Muscle layer of duodenum (tissue), 2 donors: ENCODE measurements around the gene ASPA.

Experiments
- H3K27ac ChIP-seq: one replicate; pipeline ENCODE4 v1.7.0; 2013; ENCODE audit warnings: mild to moderate bottlenecking, low read length
- H3K27me3 ChIP-seq: one replicate; pipeline ENCODE4 v1.7.0; 2013; ENCODE audit warnings: low read depth, mild to moderate bottlenecking, control low read depth, low read length
- H3K36me3 ChIP-seq, 2 donors: one replicate each; pipeline ENCODE4 v1.7.0; 2013; ENCODE audit warnings: low read length in 2 of 2, control low read depth in 1 of 2, mild to moderate bottlenecking in 1 of 2; ENCODE audit not compliant: insufficient read depth in 2 of 2, control insufficient read depth in 1 of 2
- H3K4me1 ChIP-seq, 2 donors: one replicate each; pipeline ENCODE4 v1.7.0; 2013; ENCODE audit warnings: low read length in 2 of 2, mild to moderate bottlenecking in 2 of 2, control low read depth in 1 of 2, moderate library complexity in 1 of 2; ENCODE audit not compliant: insufficient read depth in 2 of 2, control insufficient read depth in 1 of 2
- H3K4me3 ChIP-seq, 2 donors: one replicate each; pipeline ENCODE4 v1.7.0; 2013; ENCODE audit warnings: low read length in 2 of 2, low read depth in 1 of 2, mild to moderate bottlenecking in 1 of 2
- H3K9me3 ChIP-seq, 2 donors: one replicate each; pipeline ENCODE4 v1.7.0; 2013; ENCODE audit warnings: low read length in 2 of 2, control low read depth in 1 of 2, mild to moderate bottlenecking in 1 of 2; ENCODE audit not compliant: control insufficient read depth in 1 of 2
- donor health status: healthy.

ASPA gene

DNA sequence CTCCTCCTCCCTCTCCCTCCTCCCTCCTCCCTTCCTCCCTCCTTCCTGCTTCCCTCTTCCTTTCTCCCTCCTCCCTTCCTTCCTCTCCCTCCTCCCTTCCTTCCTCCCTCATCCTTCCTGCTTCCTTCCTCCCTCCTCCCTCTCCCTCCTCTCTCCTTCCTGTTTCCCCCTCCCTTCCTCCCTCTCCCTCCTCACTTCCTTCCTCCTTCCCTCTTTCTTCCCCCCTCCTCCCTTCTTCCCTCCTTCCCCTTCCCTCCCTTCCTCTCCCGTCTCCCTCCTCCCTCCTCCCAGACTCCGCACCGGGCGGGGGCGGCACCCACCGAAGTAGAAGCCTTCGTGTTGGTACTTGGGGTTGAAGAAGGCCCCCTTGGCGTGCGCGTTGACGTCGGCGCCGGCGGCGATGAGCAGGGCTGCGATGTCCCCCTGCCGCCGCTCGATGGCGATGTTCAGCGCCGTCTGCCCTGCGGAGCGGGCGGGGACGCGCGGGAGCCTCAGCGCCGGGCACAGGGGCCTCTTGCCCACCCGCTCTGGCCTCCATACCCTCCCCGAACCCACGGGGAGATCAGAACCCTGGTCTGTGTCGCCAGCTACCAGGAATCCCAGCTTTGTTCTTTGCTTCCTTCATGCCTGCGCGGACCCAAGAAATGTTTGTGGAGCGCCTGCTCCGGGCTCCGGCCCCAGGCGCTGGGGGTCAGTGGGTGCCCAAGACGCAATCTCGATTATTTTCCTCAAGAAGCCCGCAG is 59.6 kb downstream of the ASPA start:
- Histone ChIP-seq H3K4me3 (peak overlapping the region; percentile 52 to 60), H3K9me3 (no peaks in the 10 kb centered on the region), H3K36me3 (no peaks in the 10 kb centered on the region), H3K27me3 (no peaks in the 10 kb centered on the region), H3K4me1 (peaks cover 0 to 13% of the 10 kb centered on the region in 2 donors), H3K27ac (no peak overlapping the region)

DNA sequence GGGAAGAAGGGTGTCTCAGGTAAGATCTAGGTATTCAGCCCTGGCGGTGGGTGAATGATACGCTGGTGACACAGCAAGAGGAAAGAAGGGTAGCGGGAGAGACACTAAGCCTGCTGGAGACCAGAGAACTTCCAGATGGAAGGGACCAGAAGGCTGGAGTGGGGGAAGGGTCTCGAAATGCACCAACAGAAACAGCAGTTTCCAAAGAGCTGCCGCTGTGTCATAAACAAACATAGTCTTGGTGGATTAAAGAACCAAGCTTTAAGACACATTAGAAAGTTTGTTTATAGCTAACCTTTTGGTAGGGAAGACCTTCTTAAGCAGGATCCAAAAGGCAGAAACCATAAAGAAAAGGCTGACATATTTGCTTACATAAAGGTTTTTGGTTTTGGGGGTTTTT is 60.9 kb downstream of the ASPA start:
- H3K27ac ChIP-seq: no peak overlapping the region
- no peaks in the 10 kb centered on the region for H3K36me3 ChIP-seq
- H3K9me3 ChIP-seq: no peaks in the 10 kb centered on the region
- no peak overlapping the region for H3K4me3 ChIP-seq
- no peaks in the 10 kb centered on the region for H3K27me3 ChIP-seq
- H3K4me1 ChIP-seq: peaks cover 0 to 11% of the 10 kb centered on the region in 2 donors

DNA sequence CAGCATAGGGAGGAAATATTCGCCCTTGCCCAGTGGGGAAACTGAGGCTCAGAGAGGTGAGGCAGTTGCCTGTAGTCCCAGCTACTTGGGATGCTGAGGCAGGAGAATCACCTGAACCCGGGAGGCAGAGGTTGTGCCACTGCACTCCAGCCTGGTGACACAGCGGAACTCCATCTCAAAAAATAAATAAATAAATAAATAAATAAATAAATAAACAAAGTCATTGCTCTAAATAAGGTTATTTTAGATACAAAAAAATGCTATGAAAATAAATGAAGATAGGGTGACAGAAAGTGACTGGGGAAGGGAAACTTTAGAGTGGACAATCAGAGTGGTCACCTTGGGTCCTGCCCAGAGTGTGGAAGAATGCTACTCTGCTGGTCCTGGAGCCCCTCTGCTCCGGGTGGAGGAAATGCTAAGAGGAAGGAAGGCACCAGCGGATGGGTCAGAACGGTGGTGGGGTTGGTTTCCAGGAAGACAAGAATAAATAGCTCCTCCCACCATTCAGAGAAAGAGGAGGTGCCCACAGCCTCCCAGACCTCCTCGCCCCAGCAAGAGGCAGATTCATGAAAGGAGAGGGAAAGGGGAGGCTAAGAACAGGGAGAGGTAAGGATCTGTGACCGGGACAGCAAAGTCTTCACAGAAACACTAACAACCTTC is 64.2 kb downstream of the ASPA start:
- H3K4me3 ChIP-seq: no peak overlapping the region

DNA sequence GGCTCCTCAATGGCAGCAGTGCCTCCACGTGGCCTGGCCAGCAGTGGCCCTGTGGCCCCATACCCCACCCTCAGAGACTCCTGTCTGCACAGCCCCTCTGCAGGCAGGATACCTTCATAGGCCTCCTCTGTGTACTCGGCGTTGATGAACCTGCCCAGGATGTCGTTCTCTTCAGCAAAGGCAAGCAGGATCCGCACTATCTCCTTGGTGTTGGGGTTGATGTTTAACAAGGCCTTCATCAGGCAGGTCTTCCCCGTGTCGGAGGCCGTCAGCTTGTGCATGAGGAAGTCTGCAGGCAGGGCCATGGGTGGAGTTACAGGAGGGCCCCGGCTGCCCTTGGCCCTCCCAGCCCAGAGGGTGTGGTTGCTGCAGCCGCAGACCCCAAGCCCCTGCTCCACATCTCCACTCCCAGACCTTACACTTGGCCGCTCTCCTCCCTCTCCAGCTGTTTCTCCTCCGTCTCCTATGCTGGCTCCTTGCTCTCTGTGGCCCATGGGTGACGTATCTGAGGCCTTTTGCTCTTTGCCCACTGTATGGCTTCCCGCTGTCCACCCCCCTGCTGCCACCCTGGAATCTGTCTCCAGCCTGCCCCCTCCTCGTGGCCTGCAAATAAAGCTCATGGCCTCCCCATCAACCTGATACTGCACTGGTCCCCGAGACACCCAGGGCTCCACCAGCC is 66.8 kb downstream of the ASPA start:
- no peaks in the 10 kb centered on the region for H3K4me1 ChIP-seq
- H3K27ac ChIP-seq: no peak overlapping the region
- H3K36me3 ChIP-seq: no peaks in the 10 kb centered on the region
- no peaks in the 10 kb centered on the region for H3K9me3 ChIP-seq
- no peaks in the 10 kb centered on the region for H3K27me3 ChIP-seq
- H3K4me3 ChIP-seq: no peak overlapping the region

More for the DNA sequence above, 64.2 kb downstream of the ASPA start:
- Histone ChIP-seq H3K36me3 (no peaks in the 10 kb centered on the region), H3K27ac (no peak overlapping the region), H3K4me1 (peaks cover 0 to 8% of the 10 kb centered on the region in 2 donors), H3K27me3 (no peaks in the 10 kb centered on the region), H3K9me3 (no peaks in the 10 kb centered on the region)

DNA sequence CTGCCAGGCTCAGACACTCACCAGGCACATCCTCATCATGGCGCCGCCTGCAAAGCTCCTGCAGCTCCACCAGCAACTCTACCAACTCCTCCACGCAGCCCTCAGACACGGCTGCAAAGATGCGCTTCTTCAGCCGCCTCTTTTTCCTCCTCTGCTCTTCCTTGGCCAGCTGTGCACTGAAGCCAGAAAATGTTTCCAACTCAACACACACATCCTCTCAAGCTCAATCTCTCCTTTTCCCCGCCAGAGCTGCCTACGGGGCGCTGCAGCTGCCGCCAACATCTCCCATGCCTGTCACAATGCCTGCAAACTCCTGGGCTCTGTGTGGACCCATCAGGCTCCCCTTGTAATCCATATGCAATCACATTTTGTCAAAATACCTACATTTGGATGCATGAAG is 67.7 kb downstream of the ASPA start:
- no peaks in the 10 kb centered on the region for H3K27me3 ChIP-seq
- no peak overlapping the region for H3K4me3 ChIP-seq
- no peaks in the 10 kb centered on the region for H3K9me3 ChIP-seq
- no peak overlapping the region for H3K27ac ChIP-seq
- no peaks in the 10 kb centered on the region for H3K4me1 ChIP-seq
- H3K36me3 ChIP-seq: no peaks in the 10 kb centered on the region

DNA sequence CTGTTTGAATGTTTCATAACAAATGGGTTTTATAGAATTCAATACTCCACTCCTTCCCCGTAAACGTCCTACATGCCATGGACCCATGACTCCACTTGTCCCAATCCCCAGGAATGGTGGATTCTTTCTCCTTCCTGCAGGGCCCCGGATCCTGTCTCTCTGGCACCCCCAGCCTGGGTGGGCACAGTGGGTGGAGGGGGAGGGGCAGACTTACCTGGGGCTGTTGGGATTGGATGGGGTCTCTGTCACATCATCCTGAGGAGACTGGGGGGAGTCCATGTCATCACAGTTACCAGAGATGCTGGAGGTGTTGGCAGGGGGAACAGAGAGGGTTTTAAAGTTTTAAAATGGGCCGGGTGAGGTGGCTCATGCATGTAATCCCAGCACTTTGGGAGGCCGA is 68.6 kb downstream of the ASPA start:
- Histone ChIP-seq H3K27ac (no peak overlapping the region), H3K4me3 (no peak overlapping the region), H3K4me1 (no peaks in the 10 kb centered on the region)

DNA sequence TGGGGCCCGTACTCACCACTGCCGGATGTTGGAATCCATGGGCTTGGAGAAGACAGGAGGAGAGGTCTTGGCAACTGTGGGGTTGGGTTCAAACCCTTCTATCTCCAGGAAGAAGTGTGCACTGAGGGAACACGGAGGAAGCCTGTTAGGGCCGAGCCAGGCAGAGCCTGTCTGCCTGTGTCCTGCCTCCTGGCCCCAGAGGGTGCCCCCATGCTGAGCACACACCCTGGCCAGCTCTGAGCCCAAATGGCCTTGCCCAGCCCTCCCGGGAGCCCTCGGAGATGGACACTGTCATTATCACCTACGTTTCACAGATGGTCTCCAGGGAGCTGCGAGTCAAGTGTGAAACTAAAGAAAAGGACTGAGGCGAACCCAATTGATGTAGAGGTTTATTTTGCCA is 69.4 kb downstream of the ASPA start:
- no peak overlapping the region for H3K4me3 ChIP-seq

More for the DNA sequence above, 68.6 kb downstream of the ASPA start:
- Histone ChIP-seq H3K36me3 (no peaks in the 10 kb centered on the region), H3K27me3 (no peaks in the 10 kb centered on the region), H3K9me3 (no peaks in the 10 kb centered on the region)

DNA sequence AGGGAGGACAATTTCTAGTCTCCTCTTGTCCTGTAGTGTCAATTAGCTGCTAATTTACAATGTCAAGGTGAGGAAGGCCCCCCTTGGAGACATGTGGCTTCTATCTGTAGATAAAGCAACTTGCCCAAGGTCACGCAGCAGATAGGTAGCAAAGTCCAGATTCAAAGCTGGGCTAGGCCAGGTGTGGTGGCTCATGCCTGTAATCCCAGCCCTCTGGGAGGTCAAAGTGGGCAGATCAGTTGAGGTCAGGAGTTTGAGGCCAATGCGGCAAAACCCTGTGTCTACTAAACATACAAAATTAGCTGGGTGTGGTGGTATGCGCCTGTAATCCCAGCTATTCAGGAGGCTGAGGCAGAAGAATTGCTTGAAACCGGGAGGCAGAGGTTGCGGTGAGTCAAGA is 70.7 kb downstream of the ASPA start:
- Histone ChIP-seq H3K27ac (no peak overlapping the region), H3K4me1 (no peaks in the 10 kb centered on the region), H3K9me3 (no peaks in the 10 kb centered on the region), H3K4me3 (no peak overlapping the region), H3K27me3 (no peaks in the 10 kb centered on the region), H3K36me3 (no peaks in the 10 kb centered on the region)

More for the DNA sequence above, 69.4 kb downstream of the ASPA start:
- Histone ChIP-seq H3K36me3 (no peaks in the 10 kb centered on the region), H3K9me3 (no peaks in the 10 kb centered on the region), H3K27ac (no peak overlapping the region), H3K27me3 (no peaks in the 10 kb centered on the region), H3K4me1 (no peaks in the 10 kb centered on the region)

DNA sequence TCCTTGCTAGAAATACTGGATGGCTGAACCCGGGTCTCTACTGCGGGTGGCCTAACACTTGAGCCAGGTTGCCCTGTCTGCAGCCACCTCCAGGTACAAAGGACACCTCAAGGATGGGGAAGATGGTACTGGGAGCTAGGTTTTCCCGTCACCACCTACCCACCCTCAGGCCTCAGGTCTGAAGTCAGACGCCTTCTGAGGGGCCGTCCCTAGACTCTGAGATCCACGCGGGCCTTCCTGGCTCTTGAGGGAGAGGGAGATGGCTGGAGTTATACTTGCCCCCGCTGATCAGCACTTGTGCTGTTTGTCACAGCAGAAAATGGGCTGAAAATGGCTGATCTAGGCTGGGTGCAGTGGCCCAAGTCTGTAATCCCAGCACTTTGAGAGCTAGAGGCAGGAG is 71.2 kb downstream of the ASPA start:
- Histone ChIP-seq H3K36me3 (no peaks in the 10 kb centered on the region), H3K9me3 (no peaks in the 10 kb centered on the region), H3K4me3 (no peak overlapping the region), H3K4me1 (no peaks in the 10 kb centered on the region), H3K27me3 (no peaks in the 10 kb centered on the region), H3K27ac (no peak overlapping the region)

DNA sequence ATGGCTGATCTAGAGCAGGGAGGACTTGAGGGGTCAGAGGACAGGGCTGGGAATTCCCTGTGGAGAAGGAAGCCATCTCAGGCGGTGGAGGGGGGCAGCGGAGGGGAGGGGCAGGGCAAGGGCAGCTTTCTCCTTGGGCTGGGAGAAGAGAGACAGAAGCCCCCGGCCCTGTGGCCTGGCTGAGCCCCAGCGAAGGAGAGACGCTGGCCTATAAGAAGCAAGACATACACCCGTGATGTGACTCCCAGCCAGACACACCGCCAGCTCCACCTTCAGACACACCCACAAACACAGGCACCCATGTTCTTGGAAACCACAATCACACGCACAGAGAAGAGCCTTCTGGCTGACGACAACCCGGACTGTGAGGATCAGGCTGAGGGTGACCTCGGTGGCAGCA is 71.8 kb downstream of the ASPA start:
- Histone ChIP-seq H3K4me1 (no peaks in the 10 kb centered on the region), H3K9me3 (no peaks in the 10 kb centered on the region), H3K4me3 (no peak overlapping the region), H3K27ac (no peak overlapping the region), H3K27me3 (no peaks in the 10 kb centered on the region), H3K36me3 (no peaks in the 10 kb centered on the region)

DNA sequence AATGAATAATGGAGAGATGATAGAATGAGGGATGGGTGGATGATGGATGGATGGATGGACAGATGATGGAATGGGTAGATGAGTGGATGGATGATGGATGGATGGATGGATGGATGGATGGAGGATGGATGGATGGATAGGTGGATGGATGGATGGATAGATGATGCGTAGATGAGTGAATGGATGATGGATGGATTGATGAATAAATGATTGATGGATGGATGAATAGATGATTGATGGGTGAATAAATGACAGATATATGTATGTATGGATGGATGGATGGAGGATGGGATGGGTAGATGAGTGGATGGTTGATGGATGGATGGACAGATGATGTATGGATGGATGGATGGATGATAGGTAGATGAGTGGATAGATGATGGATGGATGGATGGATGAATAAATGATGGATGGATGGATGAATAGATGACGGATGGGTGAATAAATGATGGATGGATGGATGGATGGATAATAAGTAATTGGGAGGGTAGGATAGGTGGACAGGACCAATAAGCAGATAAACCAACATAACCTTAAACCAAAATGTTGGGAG is 73.9 kb downstream of the ASPA start:
- no peaks in the 10 kb centered on the region for H3K4me1 ChIP-seq
- H3K27me3 ChIP-seq: no peaks in the 10 kb centered on the region
- no peaks in the 10 kb centered on the region for H3K36me3 ChIP-seq
- no peak overlapping the region for H3K27ac ChIP-seq
- no peak overlapping the region for H3K4me3 ChIP-seq
- no peaks in the 10 kb centered on the region for H3K9me3 ChIP-seq
